Activated CD4-positive, CD25-positive, alpha-beta regulatory T cell (primary cell): Measurements from ENCODE around the gene AMIGO3.

Source experiments
- DNase-seq, 4 experiments: peaks; one replicate each; lab custom pipeline; 2025; lab: John Stamatoyannopoulos, UW

Gene AMIGO3

GRCh38 chr3:49667701-49668413, 51.6 kb downstream of the AMIGO3 start:
- no peak for DNase-seq
